GM04503 (cell line): Measurements from ENCODE around the gene SRMS.

Source experiments
- DNase-seq: peaks from one replicate; pipeline ENCODE4 v3.0.0-alpha.2; 2012; ENCODE audit warnings: low read depth

Gene SRMS

GRCh38 chr20:63552481-63553249 is 5.1 kb upstream of the SRMS start:
- no peak for DNase-seq

- no peak for DNase-seq
These were observed 3.5 kb upstream of the SRMS start for GRCh38 chr20:63551068-63551467.

GRCh38 chr20:63549679-63550282 is 2.2 kb upstream of the SRMS start:
- no peak for DNase-seq

- no peak for DNase-seq
These were observed 1.5 kb upstream of the SRMS start for GRCh38 chr20:63549019-63549418.

- DNase-seq, result no peak
These were observed 993 bp upstream of the SRMS start for GRCh38 chr20:63548542-63548941.

GRCh38 chr20:63546956-63547724 is 409 bp downstream of the SRMS start:
- DNase-seq, result no peak

- no peak for DNase-seq
These were observed 1.1 kb downstream of the SRMS start for GRCh38 chr20:63546256-63546955.

- no peak for DNase-seq
These were observed 1.7 kb downstream of the SRMS start for GRCh38 chr20:63545814-63546213.

- DNase-seq, result no peak
These were observed 2.5 kb downstream of the SRMS start for GRCh38 chr20:63544958-63545516.

- DNase-seq, result no peak
These were observed 3.1 kb downstream of the SRMS start for GRCh38 chr20:63544241-63544957.

GRCh38 chr20:63543733-63544132 is 3.8 kb downstream of the SRMS start:
- DNase-seq, result no peak

GRCh38 chr20:63543131-63543530 is 4.4 kb downstream of the SRMS start:
- no peak for DNase-seq

- no peak for DNase-seq
These were observed 4.9 kb downstream of the SRMS start for GRCh38 chr20:63542696-63543095.

- DNase-seq, result no peak
These were observed 5.5 kb downstream of the SRMS start for GRCh38 chr20:63542031-63542559.

GRCh38 chr20:63541371-63541770 is 6.2 kb downstream of the SRMS start:
- no peak for DNase-seq

GRCh38 chr20:63540417-63541186 is 6.9 kb downstream of the SRMS start:
- peak; percentile 17 for DNase-seq

GRCh38 chr20:63539441-63540370 is 7.8 kb downstream of the SRMS start:
- no peak for DNase-seq

GRCh38 chr20:63539092-63539430 is 8.5 kb downstream of the SRMS start:
- DNase-seq, result no peak
